Hepatocyte (in vitro differentiated cells): Measurements from ENCODE around the gene PRPF6.

ENCODE experiments used
- CTCF ChIP-seq: fragments of 200-600 bp; sonication (generic); IDR thresholded peaks from 2 replicates; pipeline ENCODE4 v1.5.1; 2016; ENCODE audit warnings: antibody characterized with exemption, mild to moderate bottlenecking; ENCODE audit not compliant: poor library complexity
- EZH2 ChIP-seq: fragments of 200-600 bp; sonication (generic); IDR thresholded peaks from 2 replicates; pipeline ENCODE4 v1.6.1; 2016; ENCODE audit warnings: antibody characterized with exemption, mild to moderate bottlenecking, borderline replicate concordance

- TF ChIP-seq EZH2 (no peak), CTCF (no peak)
Measured at GRCh38 chr20:63956664-63957003, 24.3 kb upstream of the PRPF6 start.
